Uterus (tissue), 4 donors: Measurements from ENCODE around the gene LIN7B. TPM values are rescaled to one million over a fixed set of nuclear protein-coding genes. Genes with fewer than 3 reads are reported as not detected.

ENCODE experiments used
- DNase-seq, 2 donors: peaks; one replicate each; pipeline ENCODE4 v3.0.0-alpha.2; 2019 to 2020
- H3K27ac ChIP-seq, 2 donors: fragments of 200-600 bp; sonication (generic); 1 replicate in 1 of 2; 2 replicates in 1 of 2; pipeline ENCODE4 v1.5.1; 2016 to 2018
- H3K27me3 ChIP-seq, 2 donors: fragments of 200-600 bp; sonication (generic); one replicate each; pipeline ENCODE4 v1.5.1; 2018 to 2019; ENCODE audit warnings: control low read depth in 1 of 2
- H3K36me3 ChIP-seq, 2 donors: fragments of 200-600 bp; sonication (generic); one replicate each; pipeline ENCODE4 v1.5.1; 2019; ENCODE audit warnings: control low read depth in 1 of 2
- H3K4me1 ChIP-seq, 2 donors: fragments of 200-600 bp; sonication (generic); one replicate each; pipeline ENCODE4 v1.5.1; 2018 to 2019; ENCODE audit warnings: control low read depth in 1 of 2
- H3K4me3 ChIP-seq, 2 donors: fragments of 200-600 bp; sonication (generic); 1 replicate in 1 of 2; 2 replicates in 1 of 2; pipeline ENCODE4 v1.5.1; 2018 to 2019; ENCODE audit warnings: mild to moderate bottlenecking in 1 of 2
- H3K9me3 ChIP-seq, 2 donors: fragments of 200-600 bp; sonication (generic); one replicate each; pipeline ENCODE4 v1.5.1; 2019; ENCODE audit warnings: control low read depth in 1 of 2
- POLR2A ChIP-seq, 2 donors: fragments of 450-650 bp; IDR thresholded peaks; one replicate each; pipeline ENCODE4 v1.6.1; 2016; ENCODE audit warnings: antibody characterized with exemption in 2 of 2, mild to moderate bottlenecking in 1 of 2, moderate library complexity in 1 of 2
- intact Hi-C: fragments of 100-400 bp; cut with DNase I; formaldehyde crosslinking; loops from one replicate; pipeline ENCODE4 v1.15.1; 2023; ENCODE audit warnings: low total_unique reads
- total RNA-seq, 4 donors: library from RNA; depleted of rRNA in 3 of 4; stranded (reverse); fragments of >200 nt in 3 of 4; gene quantifications; one replicate each; pipeline versions ENCODE4 v1.1.0 to v1.2.4, GENCODE V29; 2014 to 2023
- TF ChIP-seq, protein P1 (sequence below), 4 experiments: fragments of 200-600 bp in 2 of 4; fragments of 450-650 bp in 2 of 4; sonication (generic) in 2 of 4; IDR thresholded peaks; one replicate each; pipeline ENCODE4 v1.5.1; 2016 to 2019; ENCODE audit warnings: antibody characterized with exemption in 4 of 4, mild to moderate bottlenecking in 2 of 4, moderate library complexity in 1 of 4
- donor health status: DM: yes; HTN: yes; CAD: no.

LIN7B gene
- total RNA-seq, 4 donors from 2014 or later: 5.1 to 15.2 (median 5.7) TPM; not detected in 1

DNA sequence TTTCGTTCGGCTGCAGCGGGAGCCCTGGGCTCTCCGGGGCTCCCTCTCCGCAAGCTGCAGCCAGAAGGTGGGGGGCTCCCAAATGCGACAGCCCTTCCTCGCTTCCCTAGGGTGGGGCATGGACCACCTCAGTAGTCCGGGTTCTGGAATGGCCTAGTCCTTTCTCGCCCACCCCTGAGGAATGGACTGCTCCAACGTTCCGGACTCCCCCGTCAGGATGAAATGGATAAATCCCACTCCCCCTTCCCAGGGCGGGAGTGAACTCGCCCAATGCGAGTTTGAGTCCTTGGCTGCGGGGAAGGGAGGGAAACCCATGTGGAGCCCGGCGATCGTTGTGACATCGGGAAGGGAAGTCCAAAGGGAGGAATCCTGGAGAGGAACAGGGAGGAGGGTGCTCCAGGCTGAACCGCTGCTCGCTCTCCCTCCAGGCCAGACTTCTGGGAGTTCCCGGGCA is 35.5 kb downstream of the LIN7B start:
- Histone ChIP-seq H3K4me1 (peaks cover 0 to 11% of the 10 kb centered on the region in 2 donors), H3K27ac (peak overlapping the region; percentile 67 to 86), H3K4me3 (peak overlapping the region; percentile 58 to 68), H3K9me3 (no peaks in the 10 kb centered on the region), H3K36me3 (no peaks in the 10 kb centered on the region), H3K27me3 (no peaks in the 10 kb centered on the region)
- peak; percentile 70 to 72 for DNase-seq
- intact Hi-C loops: loop anchor here (10.0 kb wide), 1 partner anchor 55 kb away; no protein-coding TSS in a partner anchor
- TF ChIP-seq, protein P1, sequence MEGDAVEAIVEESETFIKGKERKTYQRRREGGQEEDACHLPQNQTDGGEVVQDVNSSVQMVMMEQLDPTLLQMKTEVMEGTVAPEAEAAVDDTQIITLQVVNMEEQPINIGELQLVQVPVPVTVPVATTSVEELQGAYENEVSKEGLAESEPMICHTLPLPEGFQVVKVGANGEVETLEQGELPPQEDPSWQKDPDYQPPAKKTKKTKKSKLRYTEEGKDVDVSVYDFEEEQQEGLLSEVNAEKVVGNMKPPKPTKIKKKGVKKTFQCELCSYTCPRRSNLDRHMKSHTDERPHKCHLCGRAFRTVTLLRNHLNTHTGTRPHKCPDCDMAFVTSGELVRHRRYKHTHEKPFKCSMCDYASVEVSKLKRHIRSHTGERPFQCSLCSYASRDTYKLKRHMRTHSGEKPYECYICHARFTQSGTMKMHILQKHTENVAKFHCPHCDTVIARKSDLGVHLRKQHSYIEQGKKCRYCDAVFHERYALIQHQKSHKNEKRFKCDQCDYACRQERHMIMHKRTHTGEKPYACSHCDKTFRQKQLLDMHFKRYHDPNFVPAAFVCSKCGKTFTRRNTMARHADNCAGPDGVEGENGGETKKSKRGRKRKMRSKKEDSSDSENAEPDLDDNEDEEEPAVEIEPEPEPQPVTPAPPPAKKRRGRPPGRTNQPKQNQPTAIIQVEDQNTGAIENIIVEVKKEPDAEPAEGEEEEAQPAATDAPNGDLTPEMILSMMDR (IDR thresholded peaks at IDR 0.05): no peak
- no peak for TF ChIP-seq POLR2A (IDR thresholded peaks at IDR 0.05)

GRCh38 chr19:49150106-49150943 is 36.2 kb downstream of the LIN7B start:
- DNase-seq: peak; percentile 75 to 77
- Histone ChIP-seq H3K27me3 (no peaks in the 10 kb centered on the region), H3K36me3 (no peaks in the 10 kb centered on the region), H3K4me3 (peak overlapping the region; percentile 58 to 68), H3K4me1 (peaks cover 0 to 11% of the 10 kb centered on the region in 2 donors), H3K9me3 (no peaks in the 10 kb centered on the region), H3K27ac (peak overlapping the region; percentile 67 to 86)
- intact Hi-C loops: no loop called here
- TF ChIP-seq, protein P1 (IDR thresholded peaks at IDR 0.05): no peak
- peak; percentile 7 to 49 for TF ChIP-seq POLR2A (IDR thresholded peaks at IDR 0.05)

- intact Hi-C loops: no loop called here
- Histone ChIP-seq H3K9me3 (no peaks in the 10 kb centered on the region), H3K27ac (peak overlapping the region; percentile 67 to 86), H3K4me1 (peaks cover 0 to 11% of the 10 kb centered on the region in 2 donors), H3K27me3 (no peaks in the 10 kb centered on the region), H3K4me3 (peak overlapping the region; percentile 58 to 68), H3K36me3 (no peaks in the 10 kb centered on the region)
- DNase-seq: no peak
- TF ChIP-seq, protein P1 (IDR thresholded peaks at IDR 0.05): no peak
- TF ChIP-seq POLR2A (IDR thresholded peaks at IDR 0.05): no peak
Measured at GRCh38 chr19:49150944-49151243, 36.7 kb downstream of the LIN7B start.

DNA sequence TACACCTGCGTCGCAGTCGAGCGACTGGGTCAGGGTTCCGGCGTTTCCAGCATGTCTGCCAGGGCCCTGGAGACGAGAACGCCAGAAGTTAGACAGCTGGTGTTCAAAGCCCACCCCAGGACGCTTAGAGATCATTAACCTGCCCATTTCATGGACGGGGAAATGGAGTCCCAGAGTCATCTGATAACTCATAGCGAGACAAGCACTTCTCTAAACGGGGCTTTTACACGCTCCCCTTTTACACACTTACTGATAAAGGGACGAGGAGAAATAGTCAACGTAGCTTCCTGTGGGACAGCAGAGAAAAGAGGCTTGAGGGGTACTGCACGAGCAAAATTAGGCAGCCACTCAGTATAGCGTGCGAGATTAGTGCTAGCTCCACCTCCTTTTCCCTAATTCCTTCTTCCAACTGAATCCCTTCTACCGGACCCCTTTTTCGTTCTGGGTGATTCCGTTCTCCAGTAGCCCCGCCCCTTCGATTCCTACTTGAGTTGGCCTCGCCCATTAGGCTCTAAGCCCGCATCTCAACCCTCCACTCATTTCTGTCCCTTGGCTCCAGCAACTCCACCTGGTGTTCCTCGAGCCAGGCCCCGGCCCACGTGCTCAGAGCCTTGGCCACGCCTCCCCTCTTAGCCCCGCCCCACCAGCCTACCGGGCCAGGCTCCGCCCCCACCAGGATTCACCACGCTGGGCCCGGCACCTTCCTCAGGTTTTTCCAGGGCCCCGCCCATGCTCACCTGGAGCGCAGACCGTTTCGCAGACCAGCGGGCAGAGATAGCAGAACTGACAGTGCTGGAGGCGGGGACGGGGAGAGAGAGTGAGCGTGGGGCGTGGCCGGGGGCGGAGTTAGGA is 37.3 kb downstream of the LIN7B start:
- intact Hi-C loops: no loop called here
- Histone ChIP-seq H3K36me3 (no peaks in the 10 kb centered on the region), H3K4me3 (no peak overlapping the region), H3K27ac (peak overlapping the region in 1 of 2 donors; percentile 86), H3K27me3 (no peaks in the 10 kb centered on the region), H3K9me3 (no peaks in the 10 kb centered on the region), H3K4me1 (peaks cover 0 to 11% of the 10 kb centered on the region in 2 donors)
- peak in 1 of 2 donors; percentile 10 for TF ChIP-seq POLR2A (IDR thresholded peaks at IDR 0.05)
- TF ChIP-seq, protein P1 (IDR thresholded peaks at IDR 0.05): no peak
- DNase-seq: peak in 1 of 2 donors; percentile 52
